ENCODE results near the gene RABGAP1L. TPM values are rescaled to one million over a fixed set of nuclear protein-coding genes. Genes with fewer than 3 reads are reported as not detected.

RABGAP1L gene
- total and polyA plus RNA-seq, 2 of the 4 experiments (the other 2 are of a cell fraction), result 7.9 to 26.7 TPM

DNA sequence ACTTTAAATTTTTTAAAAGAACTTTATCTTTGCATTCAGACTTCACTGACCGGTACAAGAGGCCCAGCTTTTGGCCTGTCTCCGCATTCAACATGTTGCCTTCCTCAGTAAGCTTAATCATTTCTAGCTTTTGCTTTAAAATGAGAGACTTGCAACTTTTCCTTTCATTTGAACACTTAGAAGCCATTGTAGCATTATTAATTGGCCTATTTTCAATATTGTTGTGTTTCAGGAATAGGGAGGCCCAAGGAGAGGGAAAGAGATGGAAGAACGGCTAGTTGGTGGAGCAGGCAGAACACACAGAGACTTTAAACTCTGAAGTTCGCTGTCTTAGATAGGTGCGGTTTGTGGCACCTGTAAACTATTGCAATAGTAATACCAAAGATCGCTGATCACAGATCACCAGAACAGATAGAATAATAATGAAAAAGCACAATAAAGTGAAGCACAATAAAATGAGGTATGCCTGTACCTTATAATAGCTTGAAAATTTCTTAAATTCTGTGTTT is 31.4 kb downstream of the RABGAP1L start:
- no peaks in the 10 kb centered on the region for H4K20me1 ChIP-seq (ENCODE audit: insufficient read depth, low read length)
- no peak overlapping the region for H3K4me3 ChIP-seq (ENCODE audit: insufficient read depth, low read depth, low read length)
- ChIA-PET CTCF (no interaction called here), POLR2A (ENCODE audit: unreplicated experiment) (no interaction called here)
- H2BK15ac ChIP-seq (ENCODE audit: low read depth, low read length), result no peak overlapping the region
- H3K14ac ChIP-seq (replicated peaks; ENCODE audit: low read depth, low read length), result no peak overlapping the region
- H3K4ac ChIP-seq (ENCODE audit: low read depth, low read length), result no peak overlapping the region
- no peak overlapping the region for H2AFZ ChIP-seq (replicated peaks; ENCODE audit: low read length, poor library complexity)
- H3K9me1 ChIP-seq (ENCODE audit: insufficient read depth, low read length), result peaks cover 3% of the 10 kb centered on the region; the same call in 1 of the 2 replicates
- H3K4me2 ChIP-seq (ENCODE audit: low read depth, low read length), result no peak overlapping the region
- dilution Hi-C loops (cut with HindIII; ENCODE audit: low sequenced_read_pairs, unreplicated experiment) (no loop called here), intact Hi-C loops (cut with micrococcal nuclease) (loop anchor here (1.0 kb wide), 1 partner anchor 10 kb away; no protein-coding TSS in a partner anchor), in situ Hi-C loops (cut with MboI; ENCODE audit: low sequenced_read_pairs) (no loop called here)
- DNase-seq, result no peak
- no peak overlapping the region for H4K91ac ChIP-seq (ENCODE audit: insufficient read depth, low read depth, low read length)
- no peaks in the 10 kb centered on the region for H3K27me3 ChIP-seq (ENCODE audit: control insufficient read depth, insufficient read depth, low read length)
- BruUV-seq (replicated peaks), result no TSS peak
- no peak overlapping the region for H2BK120ac ChIP-seq (ENCODE audit: low read depth, low read length)
- no peak overlapping the region for H4K8ac ChIP-seq (ENCODE audit: low read depth in 2 of 2, low read length in 2 of 2)
- no peak overlapping the region for H2AK5ac ChIP-seq (ENCODE audit: low read depth, low read length)
- H2BK5ac ChIP-seq (ENCODE audit: low read depth, low read length, poor library complexity, severe bottlenecking), result no peak overlapping the region
- no peak overlapping the region for H2AK9ac ChIP-seq (replicated peaks; ENCODE audit: low read depth, low read length, poor library complexity)
- H3K56ac ChIP-seq (ENCODE audit: extremely low read depth, insufficient read depth, low read length), result no peak overlapping the region
- 0 out of 2 replicates have a peak, but pooled peaks cover 2% of the 10 kb centered on the region for H3K4me1 ChIP-seq (ENCODE audit: control insufficient read depth, insufficient read depth, low read length)
- H3K27ac ChIP-seq (ENCODE audit: insufficient read depth, low read length), result no peak overlapping the region
- H2BK20ac ChIP-seq (ENCODE audit: low read depth, low read length), result no peak overlapping the region
- no peak overlapping the region for H3K23ac ChIP-seq (ENCODE audit: low read depth, low read length)
- no peaks in the 10 kb centered on the region for H3K36me3 ChIP-seq (ENCODE audit: control insufficient read depth, insufficient read depth, low read length)
- H4K5ac ChIP-seq (ENCODE audit: low read depth, low read length), result no peak overlapping the region
- H3K9me3 ChIP-seq (ENCODE audit: control insufficient read depth, insufficient read depth, low read length), result no peaks in the 10 kb centered on the region
- H3K9ac ChIP-seq (ENCODE audit: low read depth, low read length), result no peak overlapping the region
- H3K79me1 ChIP-seq (ENCODE audit: low read depth in 1 of 2, low read length in 2 of 2), result peaks cover 0 to 3% of the 10 kb centered on the region in 2 experiments; a peak in 1 of 4 replicates
- WGBS, 2 experiments (ENCODE audit: extremely low coverage in 2 of 2, insufficient read length in 1 of 2), result no CpG with 5 or more reads among the region's 6 CpGs
- no peak overlapping the region for H3K18ac ChIP-seq (ENCODE audit: low read depth, low read length)
- TF ChIP-seq RAD21 (IDR thresholded peaks at IDR 0.05; ENCODE audit: low read length), result no peak
- no peak for TF ChIP-seq NFE2L2 (IDR thresholded peaks at IDR 0.05; ENCODE audit: low read depth, low read length)
- TF ChIP-seq, protein P1, sequence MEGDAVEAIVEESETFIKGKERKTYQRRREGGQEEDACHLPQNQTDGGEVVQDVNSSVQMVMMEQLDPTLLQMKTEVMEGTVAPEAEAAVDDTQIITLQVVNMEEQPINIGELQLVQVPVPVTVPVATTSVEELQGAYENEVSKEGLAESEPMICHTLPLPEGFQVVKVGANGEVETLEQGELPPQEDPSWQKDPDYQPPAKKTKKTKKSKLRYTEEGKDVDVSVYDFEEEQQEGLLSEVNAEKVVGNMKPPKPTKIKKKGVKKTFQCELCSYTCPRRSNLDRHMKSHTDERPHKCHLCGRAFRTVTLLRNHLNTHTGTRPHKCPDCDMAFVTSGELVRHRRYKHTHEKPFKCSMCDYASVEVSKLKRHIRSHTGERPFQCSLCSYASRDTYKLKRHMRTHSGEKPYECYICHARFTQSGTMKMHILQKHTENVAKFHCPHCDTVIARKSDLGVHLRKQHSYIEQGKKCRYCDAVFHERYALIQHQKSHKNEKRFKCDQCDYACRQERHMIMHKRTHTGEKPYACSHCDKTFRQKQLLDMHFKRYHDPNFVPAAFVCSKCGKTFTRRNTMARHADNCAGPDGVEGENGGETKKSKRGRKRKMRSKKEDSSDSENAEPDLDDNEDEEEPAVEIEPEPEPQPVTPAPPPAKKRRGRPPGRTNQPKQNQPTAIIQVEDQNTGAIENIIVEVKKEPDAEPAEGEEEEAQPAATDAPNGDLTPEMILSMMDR (conservative IDR thresholded peaks at IDR 0.05; ENCODE audit: low read depth, low read length), result no peak
- no peak for TF ChIP-seq POLR2A (IDR thresholded peaks at IDR 0.05; ENCODE audit: low read depth, low read length)
- TF ChIP-seq BHLHE40 (IDR thresholded peaks at IDR 0.05; ENCODE audit: low read depth, low read length), result no peak
- no peak for TF ChIP-seq SMC3 (IDR thresholded peaks at IDR 0.05; ENCODE audit: low read depth, low read length)
- TF ChIP-seq, protein P2, sequence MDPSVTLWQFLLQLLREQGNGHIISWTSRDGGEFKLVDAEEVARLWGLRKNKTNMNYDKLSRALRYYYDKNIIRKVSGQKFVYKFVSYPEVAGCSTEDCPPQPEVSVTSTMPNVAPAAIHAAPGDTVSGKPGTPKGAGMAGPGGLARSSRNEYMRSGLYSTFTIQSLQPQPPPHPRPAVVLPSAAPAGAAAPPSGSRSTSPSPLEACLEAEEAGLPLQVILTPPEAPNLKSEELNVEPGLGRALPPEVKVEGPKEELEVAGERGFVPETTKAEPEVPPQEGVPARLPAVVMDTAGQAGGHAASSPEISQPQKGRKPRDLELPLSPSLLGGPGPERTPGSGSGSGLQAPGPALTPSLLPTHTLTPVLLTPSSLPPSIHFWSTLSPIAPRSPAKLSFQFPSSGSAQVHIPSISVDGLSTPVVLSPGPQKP (IDR thresholded peaks at IDR 0.05; ENCODE audit: borderline replicate concordance, low read depth, low read length), result no peak
- TF ChIP-seq RFX5 (IDR thresholded peaks at IDR 0.05; ENCODE audit: low read depth, low read length), result no peak
- TF ChIP-seq CEBPB (IDR thresholded peaks at IDR 0.05; ENCODE audit: low read depth, low read length), result no peak
- TF ChIP-seq RCOR1 (IDR thresholded peaks at IDR 0.05; ENCODE audit: insufficient replicate concordance, low read length), result no peak
- no peak for ATAC-seq (ENCODE audit: low read depth)
